Caki2 (cell line): Measurements from ENCODE around the gene RGS19. TPM values are rescaled to one million over a fixed set of nuclear protein-coding genes. Genes with fewer than 3 reads are reported as not detected.

Experiments used
- DNase-seq: peaks from one replicate; pipeline ENCODE4 v3.0.0-alpha.2; 2015; ENCODE audit warnings: low read depth
- in situ Hi-C: cut with HindIII; loops from 2 replicates; pipeline ENCODE4 v1.10.0; 2016; ENCODE audit warnings: low sequenced_read_pairs, low pct_unique_long_range_greater_than_20kb, mixed read lengths
- total RNA-seq: library from RNA; depleted of rRNA; stranded (reverse); fragments of >200 nt; shearing (Covaris generic); gene quantifications from 2 replicates; pipeline ENCODE4 v1.2.3, GENCODE V29; 2014; ENCODE audit warnings: low replicate concordance

RGS19 gene
- total RNA-seq, 1 experiment from 2014 or later: 47.6 TPM

- DNase-seq: no peak
- in situ Hi-C loops: no loop called here
These were observed 44.0 kb downstream of the RGS19 start for GRCh38 chr20:64035066-64035932.

GRCh38 chr20:64033981-64034493, 45.3 kb downstream of the RGS19 start:
- in situ Hi-C loops: no loop called here
- no peak for DNase-seq

GRCh38 chr20:64032706-64033624, 46.4 kb downstream of the RGS19 start:
- in situ Hi-C loops: no loop called here
- DNase-seq: no peak

GRCh38 chr20:64031822-64032314, 47.5 kb downstream of the RGS19 start:
- in situ Hi-C loops: no loop called here
- DNase-seq: no peak

- no peak for DNase-seq
These were observed 48.8 kb downstream of the RGS19 start for GRCh38 chr20:64030371-64031134.

GRCh38 chr20:64029293-64030117, 49.8 kb downstream of the RGS19 start:
- in situ Hi-C loops: no loop called here

More at GRCh38 chr20:64030371-64031134, 48.8 kb downstream of the RGS19 start:
- in situ Hi-C loops: no loop called here

GRCh38 chr20:64027981-64028685, 51.2 kb downstream of the RGS19 start:
- in situ Hi-C loops: no loop called here
- no peak for DNase-seq

More at GRCh38 chr20:64029293-64030117, 49.8 kb downstream of the RGS19 start:
- DNase-seq: no peak

GRCh38 chr20:64025826-64026412, 53.4 kb downstream of the RGS19 start:
- in situ Hi-C loops: no loop called here
- DNase-seq: no peak

GRCh38 chr20:64025101-64025825, 54.1 kb downstream of the RGS19 start:
- no peak for DNase-seq
- in situ Hi-C loops: no loop called here

GRCh38 chr20:64024141-64024990, 55.0 kb downstream of the RGS19 start:
- in situ Hi-C loops: no loop called here
- no peak for DNase-seq

GRCh38 chr20:64023361-64024140, 55.8 kb downstream of the RGS19 start:
- DNase-seq: no peak
- in situ Hi-C loops: no loop called here
